Astrocyte (in vitro differentiated cells and primary cell): ENCODE measurements around the gene NEK6.

Experiments used
- CTCF ChIP-seq: IDR thresholded peaks from 2 replicates; pipeline ENCODE4 v1.5.1; 2011; ENCODE audit warnings: low read depth, mild to moderate bottlenecking, inconsistent platforms, low read length, moderate library complexity; ENCODE audit not compliant: insufficient read depth
- EZH2 ChIP-seq: IDR thresholded peaks from 2 replicates; pipeline ENCODE4 v1.6.1; 2012; ENCODE audit warnings: mild to moderate bottlenecking, low read length, inconsistent platforms; ENCODE audit not compliant: insufficient read depth

- TF ChIP-seq CTCF = no peak
- TF ChIP-seq EZH2 = no peak
Measured at GRCh38 chr9:124384210-124384609, 126.5 kb downstream of the NEK6 start.
